K562 (cell line): Measurements from ENCODE around the gene FIBP. TPM values are rescaled to one million over a fixed set of nuclear protein-coding genes. Genes with fewer than 3 reads are reported as not detected.

Experiments
- ATAC-seq: fragments of 200-7000 bp; cut with Tn5 transposase; 3 replicates; pipeline ENCODE4 v1.9.1; 2020; ENCODE audit warnings: moderate library complexity
- BruUV-seq: library from RNA; stranded (reverse); fragments of 400-500 nt; replicated peaks from 2 replicates; lab custom pipeline; 2021; lab: Mats Ljungman, UMichigan
- CTCF ChIA-PET: fragments of 300-600 bp; formaldehyde crosslinking; extraction: SDS; loops from one replicate; lab custom pipeline; 2021; ENCODE audit warnings: low intra/inter-chr PET ratio; lab: Yijun Ruan, JAX
- POLR2A ChIA-PET: fragments of 300-600, 350-650 bp; sonication (Branson Sonifier 250); formaldehyde crosslinking; extraction: SDS; loops from one replicate; lab custom pipeline; 2021; ENCODE audit warnings: antibody characterized with exemption, inconsistent platforms; lab: Yijun Ruan, JAX
- DNase-seq, 4 experiments: peaks; one replicate each; pipeline versions ENCODE4 v3.0.0 to v3.0.0-alpha.2; 2011 to 2018; ENCODE audit warnings: low spot score in 3 of 4, mixed read lengths in 3 of 4; ENCODE audit errors: extremely low read depth in 1 of 4
- FAIRE-seq: peaks from 2 replicates; lab custom pipeline; 2011; peaks lifted over from hg19 to GRCh38; lab: Jason Lieb, UNC
- H2AFZ ChIP-seq: 2 replicates; pipeline ENCODE4 v1.6.0; 2011; ENCODE audit warnings: low read depth, low read length, control low read depth, inconsistent platforms
- H3K27ac ChIP-seq: fragments of 200-600 bp; 3 replicates; pipeline ENCODE4 v1.8.0; 2011; ENCODE audit warnings: low read depth, mild to moderate bottlenecking, control low read depth, inconsistent platforms, low read length, moderate library complexity, mixed read lengths; ENCODE audit errors: extremely low read depth
- H3K27me3 ChIP-seq, 2 experiments: fragments of 300-600 bp in 1 of 2; 2 replicates in 1 of 2; 3 replicates in 1 of 2; pipeline versions ENCODE4 v1.6.0 to v1.8.0; 2011; ENCODE audit warnings: inconsistent platforms in 2 of 2, low read length in 2 of 2, mild to moderate bottlenecking in 1 of 2, mixed read lengths in 1 of 2, moderate library complexity in 1 of 2; ENCODE audit not compliant: control insufficient read depth in 2 of 2, insufficient read depth in 2 of 2
- H3K36me3 ChIP-seq: fragments of 300-600 bp; 3 replicates; pipeline ENCODE4 v1.8.0; 2011; ENCODE audit warnings: mild to moderate bottlenecking, low read length, inconsistent platforms; ENCODE audit not compliant: control insufficient read depth, insufficient read depth
- H3K4me1 ChIP-seq, 2 experiments: fragments of 200-600 bp in 1 of 2; replicated peaks in 1 of 2; 2 replicates in 1 of 2; 3 replicates in 1 of 2; pipeline versions ENCODE4 v1.5.1 to v1.8.0; 2011; ENCODE audit warnings: inconsistent platforms in 2 of 2, low read length in 2 of 2, mild to moderate bottlenecking in 1 of 2, mixed read lengths in 1 of 2, moderate library complexity in 1 of 2; ENCODE audit not compliant: control insufficient read depth in 2 of 2, insufficient read depth in 2 of 2
- H3K4me2 ChIP-seq: 2 replicates; pipeline ENCODE4 v1.6.1; 2011; ENCODE audit warnings: low read length, control low read depth, inconsistent platforms, mixed read lengths; ENCODE audit not compliant: insufficient read depth
- H3K4me3 ChIP-seq: fragments of 200-600 bp; sonication (generic), shearing (Covaris generic); 2 replicates; pipeline ENCODE4 v1.5.1; 2016; ENCODE audit warnings: control low read depth, inconsistent platforms
- H3K79me2 ChIP-seq: fragments of 200-600 bp; 3 replicates; pipeline ENCODE4 v1.8.0; 2011; ENCODE audit warnings: low read length, inconsistent platforms; ENCODE audit not compliant: control insufficient read depth, insufficient read depth
- H3K9ac ChIP-seq, 2 experiments: 2 replicates each; pipeline versions ENCODE4 v1.6.0 to v1.6.1; 2011; ENCODE audit warnings: low read depth in 2 of 2, low read length in 2 of 2, control low read depth in 1 of 2, inconsistent platforms in 1 of 2, mild to moderate bottlenecking in 1 of 2, mixed read lengths in 1 of 2; ENCODE audit not compliant: insufficient read depth in 1 of 2
- H3K9me1 ChIP-seq: one replicate; pipeline ENCODE4 v1.6.0; 2011; ENCODE audit warnings: inconsistent platforms, mild to moderate bottlenecking, low read length, moderate library complexity; ENCODE audit not compliant: control insufficient read depth, insufficient read depth
- H3K9me3 ChIP-seq: replicated peaks from 2 replicates; pipeline ENCODE4 v1.5.1; 2011; ENCODE audit warnings: low read depth, low read length, inconsistent platforms; ENCODE audit not compliant: control insufficient read depth, insufficient read depth
- H4K20me1 ChIP-seq: replicated peaks from 2 replicates; pipeline ENCODE4 v1.6.1; 2011; ENCODE audit warnings: low read length, inconsistent platforms, mixed read lengths; ENCODE audit not compliant: control insufficient read depth, insufficient read depth
- ELF4 ChIP-seq: fragments of 450-650 bp; formaldehyde crosslinking; IDR thresholded peaks from 2 replicates; pipeline ENCODE4 v1.4.0; 2022; ENCODE audit warnings: missing genetic modification characterization
- POLR2G ChIP-seq: fragments of 200-400 bp; formaldehyde crosslinking; IDR thresholded peaks from 2 replicates; pipeline ENCODE4 v1.6.1; 2017; ENCODE audit warnings: low read depth, mild to moderate bottlenecking, antibody characterized with exemption, low read length, moderate library complexity
- RBFOX2 ChIP-seq: fragments of 200-400 bp; formaldehyde crosslinking; IDR thresholded peaks from 2 replicates; pipeline ENCODE4 v1.6.1; 2017; ENCODE audit warnings: low read depth, mild to moderate bottlenecking, low read length, moderate library complexity
- WGBS: fragments of 100-300 bp; shearing (Covaris generic); methylation state at CpG from one replicate; pipeline ENCODE4 v1.1.6; 2016; ENCODE audit warnings: low coverage, mixed read lengths; ENCODE audit not compliant: insufficient coverage; ENCODE audit errors: missing lambda C conversion rate; 5-methylcytosine and 5-hydroxymethylcytosine counted together
- in situ Hi-C: fragments of 300-500 bp; cut with MboI; formaldehyde crosslinking; loops from 4 replicates; pipeline ENCODE4 v1.15.0; 2018; ENCODE audit warnings: inconsistent platforms, mixed read lengths
- intact Hi-C: fragments of 100-400 bp; cut with micrococcal nuclease; formaldehyde crosslinking; loops from 2 replicates; pipeline ENCODE4 v1.14.2; 2022
- polyA plus RNA-seq, 8 experiments: library from polyadenylated mRNA; depleted of rRNA in 4 of 8; stranded (reverse) in 5 of 8; unstranded in 3 of 8; fragments of >200 nt; fragmentation: Nextera tagmentation in 2 of 8; fragmentation: Illumina TruSeq in 1 of 8; extraction: Ambion mirVana in 2 of 8; extraction: Trizol in 1 of 8; gene quantifications; 2 replicates each; pipeline versions ENCODE4 v1.2.1 to v1.2.3, GENCODE V29; 2011 to 2014; ENCODE audit warnings: inconsistent platforms in 1 of 8, missing spikeins in 1 of 8
- total RNA-seq, 7 experiments: library from RNA; depleted of rRNA in 6 of 7; stranded (reverse); fragments of >200 nt in 6 of 7; fragmentation: Illumina TruSeq in 2 of 7; extraction: Trizol in 2 of 7; gene quantifications; 2 replicates each; pipeline versions ENCODE4 v1.2.1 to v1.2.3, GENCODE V29; 2011 to 2021; ENCODE audit warnings: low replicate concordance in 1 of 7

The FIBP gene
- total and polyA plus RNA-seq, 9 of the 15 experiments (the other 6 are each of a cell fraction or from before 2014, with no cell fraction given): 41.2 to 79.2 (median 48.6) TPM

DNA sequence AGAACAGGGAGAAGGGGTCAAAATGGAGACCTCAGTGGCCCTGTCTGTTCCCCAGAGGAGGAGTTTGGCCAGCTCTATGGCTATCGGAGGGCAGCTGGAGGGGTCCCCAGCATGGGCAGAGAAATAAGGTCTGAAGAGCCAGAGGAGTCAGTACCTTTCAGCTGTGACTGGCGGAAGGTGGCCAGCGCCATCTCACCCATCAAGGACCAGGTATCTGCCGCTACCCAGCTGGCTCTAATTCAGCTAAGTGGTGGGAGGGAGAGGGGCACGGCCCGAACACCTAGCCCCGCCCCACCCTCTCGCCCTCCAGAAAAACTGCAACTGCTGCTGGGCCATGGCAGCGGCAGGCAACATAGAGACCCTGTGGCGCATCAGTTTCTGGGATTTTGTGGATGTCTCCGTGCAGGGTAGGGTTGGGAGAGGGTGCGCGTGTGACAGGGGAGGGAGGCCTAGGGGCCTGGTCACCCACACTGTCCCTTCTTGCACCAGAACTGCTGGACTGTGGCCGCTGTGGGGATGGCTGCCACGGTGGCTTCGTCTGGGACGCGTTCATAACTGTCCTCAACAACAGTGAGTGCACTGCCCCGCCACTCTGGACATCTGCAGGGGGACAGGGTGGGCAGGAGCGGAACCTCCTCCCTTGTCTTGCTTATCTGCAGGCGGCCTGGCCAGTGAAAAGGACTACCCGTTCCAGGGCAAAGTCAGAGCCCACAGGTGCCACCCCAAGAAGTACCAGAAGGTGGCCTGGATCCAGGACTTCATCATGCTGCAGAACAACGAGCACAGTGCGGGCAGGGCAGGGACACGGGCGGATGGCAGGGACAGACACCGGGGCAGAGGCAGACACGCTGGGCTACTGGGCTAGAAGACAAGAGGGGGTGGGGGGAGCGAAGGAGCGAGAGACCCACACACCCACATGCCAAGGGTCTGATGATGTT is 5.9 kb downstream of the FIBP start:
- H3K4me1 ChIP-seq: peaks cover 6 to 30% of the 10 kb centered on the region in 2 experiments; a peak in 3 of 5 replicates
- no peak overlapping the region for H3K4me3 ChIP-seq
- H4K20me1 ChIP-seq: peaks cover 3% of the 10 kb centered on the region; the same call in 1 of the 2 replicates
- DNase-seq (no peak), ATAC-seq (no peak), FAIRE-seq (no peak)
- WGBS: 91% methylated on average over 24 of the region's 30 CpGs
- no peak overlapping the region for H2AFZ ChIP-seq
- peaks cover 50% of the 10 kb centered on the region for H3K36me3 ChIP-seq
- H3K27me3 ChIP-seq: no peaks in the 10 kb centered on the region
- BruUV-seq: no TSS peak
- TF ChIP-seq RBFOX2 (peak; percentile 56), ELF4 (CRISPR knock-in tag) (no peak), POLR2G (peak; percentile 45)
- intact Hi-C loops (no loop called here), in situ Hi-C loops (loop anchor here (5.0 kb wide), 1 partner anchor 105 kb away; no protein-coding TSS in a partner anchor)
- H3K27ac ChIP-seq: no peak overlapping the region
- H3K9me1 ChIP-seq: no peaks in the 10 kb centered on the region
- ChIA-PET POLR2A (interaction anchor here (0.6 to 14.4 kb wide), 7 partner anchors 8 to 171 kb away, joined by 3 to 147 read pairs (median 6); partner anchors contain the start of gene MUS81), CTCF (interaction anchor here (2.7 kb wide), 1 partner anchor 106 kb away, joined by 24 read pairs; no protein-coding TSS in a partner anchor)
- peaks cover 4% of the 10 kb centered on the region; the same call in 2 of the 3 replicates for H3K79me2 ChIP-seq
- H3K9ac ChIP-seq: 0 out of 4 replicates have a peak overlapping the region, but pooled peaks of 1 of the 2 experiments have one; percentile 32
- H3K4me2 ChIP-seq: no peak overlapping the region
- no peaks in the 10 kb centered on the region for H3K9me3 ChIP-seq
